HG02610 (cell line): ENCODE data around the gene CFAP54.
"Not testable (repeated sequence)": the region's sequence is repeated elsewhere in the genome, so short reads cannot be mapped to it uniquely, and the experiment has no call there.

Experiments
- ATAC-seq: cut with Tn5 transposase; IDR thresholded peaks from one replicate; pipeline ENCODE4 v1.9.1; 2021; ENCODE audit warnings: mild to moderate bottlenecking, moderate library complexity; ENCODE audit not compliant: unreplicated experiment

CFAP54 gene

DNA sequence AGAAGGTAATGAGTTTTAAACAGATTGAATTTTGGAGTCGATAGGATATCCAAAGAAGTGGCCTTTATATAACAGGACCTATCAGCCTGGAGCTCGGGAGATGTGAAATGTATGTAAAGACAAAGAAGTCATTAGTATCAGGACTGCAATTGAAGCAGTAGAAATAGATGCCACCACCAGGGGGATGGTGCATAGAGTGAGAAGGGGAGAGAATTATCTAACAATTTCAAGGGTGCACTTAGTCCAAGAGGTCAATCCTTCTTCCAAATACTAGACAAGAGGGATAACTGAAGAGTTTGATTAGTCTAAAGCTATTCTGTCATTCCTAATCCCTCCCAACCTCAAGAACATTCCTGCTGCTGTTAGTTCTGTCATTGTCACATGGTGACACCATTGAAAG, 127.8 kb downstream of the CFAP54 start:
- ATAC-seq, result no peak

GRCh38 chr12:96623155-96623554, 133.8 kb downstream of the CFAP54 start:
- ATAC-seq, result no peak

DNA sequence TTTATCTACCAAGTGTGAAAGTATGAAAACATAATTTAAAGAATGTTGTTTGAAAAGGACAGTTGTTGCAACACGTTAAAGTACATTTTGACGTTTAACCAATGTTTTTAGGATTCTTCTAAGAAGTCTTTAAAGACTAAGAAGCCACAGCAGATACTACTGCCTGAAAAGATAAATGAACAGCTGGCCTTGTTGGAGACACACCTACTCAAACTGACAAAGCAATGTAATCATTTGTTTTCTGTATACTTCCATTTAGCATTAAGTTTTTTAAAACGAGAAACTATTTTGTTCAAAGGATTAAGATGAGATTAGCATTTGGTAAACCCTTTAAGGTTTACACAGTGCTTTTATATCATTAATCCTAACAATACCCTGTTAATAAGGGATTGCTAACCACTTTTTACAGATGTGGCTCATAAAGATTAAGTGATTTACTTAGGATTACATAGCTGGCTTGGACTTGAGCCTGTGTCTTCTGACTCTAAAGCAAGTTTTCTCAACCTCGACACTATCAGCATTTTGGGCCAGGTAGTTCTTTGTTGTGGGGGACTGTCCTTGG, 134.4 kb downstream of the CFAP54 start:
- ATAC-seq, result no peak

GRCh38 chr12:96635844-96636243, 146.5 kb downstream of the CFAP54 start:
- no peak for ATAC-seq

DNA sequence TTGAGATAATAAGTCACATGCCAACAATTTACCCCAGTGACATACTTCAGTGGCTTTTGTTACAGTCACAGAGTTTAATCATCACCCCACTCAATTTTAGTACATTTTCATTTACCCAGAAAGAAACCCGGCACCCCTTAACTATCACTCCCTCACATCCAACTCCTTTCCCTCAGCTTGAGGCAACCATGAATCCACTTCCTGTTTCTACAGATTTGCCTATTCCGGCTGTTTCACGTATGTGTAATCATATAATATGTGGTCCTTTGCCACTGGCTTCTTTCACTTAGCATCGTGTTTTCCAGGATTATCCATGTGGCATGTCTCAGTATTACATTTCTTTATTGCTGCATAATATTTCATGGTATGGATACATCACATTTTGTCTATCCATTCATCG, 147.5 kb downstream of the CFAP54 start:
- no peak for ATAC-seq

DNA sequence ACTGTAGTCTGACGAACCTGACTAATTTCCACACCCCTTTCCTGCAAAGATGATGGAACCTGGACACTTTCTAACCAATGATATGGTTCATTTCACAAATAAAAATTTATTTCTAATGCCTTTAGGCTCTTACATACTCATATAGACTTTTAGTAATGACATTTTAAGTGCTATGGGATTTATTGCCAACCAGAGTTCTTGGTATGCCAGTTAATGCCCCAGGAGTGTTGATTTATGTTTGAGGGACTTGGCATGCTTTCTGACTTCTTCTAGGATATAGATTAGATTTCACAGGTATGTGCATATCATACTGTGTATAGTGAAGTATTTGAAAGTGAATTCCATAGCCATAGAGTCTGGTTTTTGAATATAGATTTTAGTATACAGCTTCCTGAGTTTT, 159.5 kb downstream of the CFAP54 start:
- ATAC-seq, result no peak

DNA sequence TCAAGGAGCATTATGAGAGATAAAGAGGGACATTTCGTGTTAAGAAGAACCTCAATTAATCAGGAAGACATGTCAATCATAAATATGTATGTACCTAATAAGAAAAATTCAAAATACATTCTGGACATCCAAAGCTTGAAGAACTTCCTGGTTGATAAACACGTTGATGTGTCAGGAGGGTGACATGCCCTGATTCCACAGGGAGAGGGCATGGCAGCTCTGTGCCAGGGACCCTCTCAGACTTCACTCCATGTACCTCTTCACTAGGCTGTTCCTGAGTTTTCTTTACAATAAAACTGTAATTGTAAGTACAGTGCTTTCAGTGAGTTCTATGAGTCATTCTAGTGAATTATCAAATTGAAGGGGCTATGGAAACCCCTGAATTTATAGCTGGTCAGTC, 163.5 kb downstream of the CFAP54 start:
- ATAC-seq, result no peak

GRCh38 chr12:96658075-96658474, 168.7 kb downstream of the CFAP54 start:
- no peak for ATAC-seq

DNA sequence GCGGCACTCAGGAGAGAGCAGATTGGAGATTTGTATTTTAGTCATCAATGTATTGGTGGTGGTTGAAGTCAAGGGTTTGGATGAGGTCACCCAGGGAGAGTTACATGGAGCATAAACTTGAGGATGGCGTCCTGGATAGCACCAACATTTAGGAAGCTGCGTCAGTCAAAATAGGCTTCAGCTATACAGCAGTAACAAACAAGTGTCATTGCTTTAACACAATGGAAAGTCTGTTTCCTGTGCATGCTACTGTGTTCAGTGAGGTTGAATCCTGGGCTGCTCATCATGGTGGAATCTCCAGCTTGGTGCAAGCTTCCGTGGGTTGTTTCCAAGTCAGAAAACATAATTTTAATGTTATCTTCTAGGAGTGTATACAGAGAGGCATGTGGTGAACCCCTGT, 180.4 kb downstream of the CFAP54 start:
- no peak for ATAC-seq

DNA sequence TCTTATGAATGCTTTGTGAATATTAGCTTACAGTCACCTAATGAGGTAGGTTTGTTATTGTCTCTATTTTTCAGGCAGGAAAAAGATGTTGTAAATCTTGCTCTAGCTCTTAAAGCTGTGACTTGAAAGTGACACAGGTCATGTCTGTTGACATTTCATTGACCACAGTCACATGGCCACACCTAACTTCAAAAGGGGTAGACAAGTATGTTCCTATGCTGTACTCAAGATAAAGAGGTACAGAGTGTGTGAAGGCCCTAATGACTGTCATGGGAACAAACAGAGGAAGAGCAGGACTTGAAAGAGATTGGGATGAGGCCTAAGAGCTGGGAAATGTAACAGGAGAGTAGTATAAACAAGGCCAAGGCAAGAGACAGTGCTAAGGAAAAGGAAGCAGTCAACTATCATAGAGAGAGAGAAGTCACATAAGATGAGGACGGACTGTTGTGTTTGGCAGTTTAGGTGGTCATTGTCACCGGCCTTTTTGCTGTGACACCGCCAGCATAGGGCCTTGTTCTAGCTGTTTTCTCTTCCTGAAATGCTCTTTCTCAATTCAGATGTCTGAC, 181.0 kb downstream of the CFAP54 start:
- ATAC-seq, result no peak

- not testable (repeated sequence) for ATAC-seq
These were observed 186.1 kb downstream of the CFAP54 start for GRCh38 chr12:96675519-96675918.

- ATAC-seq, result no peak
These were observed 188.0 kb downstream of the CFAP54 start for GRCh38 chr12:96677363-96677762.

- ATAC-seq, result no peak
These were observed 198.3 kb downstream of the CFAP54 start for GRCh38 chr12:96687719-96688118.

DNA sequence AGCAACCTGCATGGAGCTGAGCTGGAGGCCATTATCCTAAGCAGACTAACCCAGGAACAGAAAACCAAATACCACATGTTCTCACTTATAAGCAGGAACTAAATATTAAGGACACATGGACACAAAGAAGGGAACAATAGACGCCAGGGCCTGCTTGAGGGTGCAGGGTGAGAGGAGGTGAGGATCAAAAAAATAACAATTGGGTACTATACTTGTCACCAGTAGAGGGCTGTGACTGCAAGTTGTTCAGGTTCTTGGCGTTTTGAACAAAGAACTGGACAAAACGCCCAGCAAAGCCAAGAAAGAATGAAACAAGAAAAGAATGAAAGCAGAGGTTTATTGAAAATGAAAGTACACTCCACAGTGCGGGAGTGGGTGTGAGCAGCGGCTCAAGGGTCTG, 209.1 kb downstream of the CFAP54 start:
- ATAC-seq, result no peak

GRCh38 chr12:96698965-96699364, 209.6 kb downstream of the CFAP54 start:
- ATAC-seq, result no peak

DNA sequence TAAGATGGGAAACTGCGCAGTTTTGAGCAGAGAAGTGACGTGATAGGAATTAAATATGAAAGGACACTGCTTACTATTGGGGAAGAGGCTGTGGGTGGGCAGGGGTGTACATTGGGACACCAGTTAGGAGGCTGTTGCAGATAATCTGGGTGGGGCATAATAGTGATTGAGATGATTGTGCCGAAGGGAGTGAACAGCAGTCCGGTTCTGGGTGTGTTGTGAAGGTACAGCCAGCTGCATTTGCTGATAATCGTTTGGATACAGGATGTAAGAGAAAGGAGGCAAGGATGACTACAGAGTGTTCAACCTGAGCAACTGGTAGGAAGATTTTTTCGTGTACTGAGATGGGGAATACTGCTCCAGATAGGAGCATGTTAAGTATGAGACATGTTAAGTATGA, 212.5 kb downstream of the CFAP54 start:
- no peak for ATAC-seq

DNA sequence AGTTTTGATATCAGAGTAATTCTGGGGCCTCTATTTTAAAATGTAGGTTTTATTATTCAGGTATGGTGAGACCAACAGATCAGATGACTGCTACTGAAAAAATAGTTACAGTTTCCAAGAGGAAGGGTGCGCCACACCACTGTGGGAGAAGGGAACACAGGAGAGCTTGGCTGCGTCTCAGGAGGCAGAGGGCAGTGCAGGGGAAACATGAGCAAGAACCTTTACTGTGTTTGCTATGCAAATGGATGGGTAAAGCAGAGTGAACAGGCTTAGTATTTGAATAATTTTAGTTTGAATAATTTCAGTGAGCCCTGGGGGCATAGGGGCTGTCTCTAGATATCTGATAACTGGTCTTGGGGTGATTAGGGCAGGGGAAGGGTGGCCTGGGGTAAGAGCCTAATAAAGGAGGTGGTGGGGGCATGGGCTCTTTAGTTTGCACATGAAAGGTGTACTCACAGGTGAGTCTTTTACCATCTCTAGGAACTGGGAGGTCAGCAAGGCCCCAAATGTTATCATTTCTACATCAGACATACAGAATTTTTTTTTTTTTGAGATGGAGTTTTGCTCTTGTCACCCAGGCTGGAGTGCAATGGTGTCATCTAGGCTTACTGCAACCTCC, 220.9 kb downstream of the CFAP54 start:
- ATAC-seq, result no peak

DNA sequence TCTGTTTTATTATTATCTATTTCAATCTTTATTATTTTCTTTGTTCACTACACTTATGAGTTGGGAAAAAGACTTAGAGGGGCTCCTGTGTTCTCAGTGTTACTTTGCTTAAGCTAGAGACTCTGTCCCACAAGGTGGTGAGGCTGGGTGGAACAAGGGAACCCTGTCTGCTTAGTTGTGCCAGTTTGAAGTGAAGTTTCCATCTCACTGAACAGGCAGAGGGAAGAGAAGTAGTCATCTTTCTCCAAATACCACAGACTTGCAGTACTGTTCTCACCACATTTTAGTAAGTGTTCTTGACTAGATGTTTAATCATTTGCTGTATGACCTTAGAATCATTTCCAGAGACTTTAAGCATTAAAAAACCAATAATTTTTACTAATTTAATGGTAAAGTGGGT, 222.0 kb downstream of the CFAP54 start:
- no peak for ATAC-seq

- ATAC-seq, result no peak
These were observed 224.8 kb downstream of the CFAP54 start for GRCh38 chr12:96714199-96714598.

GRCh38 chr12:96719660-96720362, 230.4 kb downstream of the CFAP54 start:
- peak; percentile 97 for ATAC-seq

DNA sequence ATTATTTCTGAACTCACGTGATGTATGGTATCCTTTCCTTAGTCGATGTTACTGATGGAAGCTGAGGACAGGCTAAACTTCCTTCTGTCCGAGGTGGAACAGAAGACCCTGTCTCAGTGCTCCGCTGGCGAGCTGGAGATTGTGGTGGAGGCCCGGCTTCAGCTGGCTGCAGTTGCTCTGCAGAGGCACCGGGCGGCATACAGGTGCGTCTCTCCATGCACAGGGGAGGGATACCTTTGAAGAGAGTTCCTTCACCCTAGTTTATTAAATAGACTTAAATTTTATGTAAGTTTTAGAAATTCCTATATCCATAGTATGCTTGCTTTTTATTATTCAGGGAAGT, 231.0 kb downstream of the CFAP54 start:
- peak; percentile 32 for ATAC-seq

DNA sequence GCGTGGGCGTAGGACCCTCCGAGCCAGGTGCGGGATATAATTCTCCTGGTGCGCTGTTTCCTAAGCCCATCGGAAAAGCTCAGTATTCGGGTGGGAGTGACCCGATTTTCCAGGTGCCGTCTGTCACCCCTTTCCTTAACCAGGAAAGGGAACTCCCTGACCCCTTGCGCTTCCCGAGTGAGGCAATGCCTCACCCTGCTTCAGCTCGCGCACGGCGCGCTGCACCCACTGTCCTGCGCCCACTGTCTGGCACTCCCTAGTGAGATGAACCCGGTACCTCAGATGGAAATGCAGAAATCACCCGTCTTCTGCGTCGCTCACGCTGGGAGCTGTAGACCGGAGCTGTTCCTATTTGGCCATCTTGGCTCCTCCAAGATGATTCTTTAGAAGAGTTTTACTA, 240.1 kb downstream of the CFAP54 start:
- ATAC-seq, result not testable (repeated sequence)
